ENCODE measurements around the gene AKAP13. TPM values are rescaled to one million over a fixed set of nuclear protein-coding genes. Genes with fewer than 3 reads are reported as not detected.
"Not testable (repeated sequence)": the region's sequence is repeated elsewhere in the genome, so short reads cannot be mapped to it uniquely, and the experiment has no call there.

AKAP13 gene
- total RNA-seq, 1 donor from 2014 or later, result 78.9 TPM

DNA sequence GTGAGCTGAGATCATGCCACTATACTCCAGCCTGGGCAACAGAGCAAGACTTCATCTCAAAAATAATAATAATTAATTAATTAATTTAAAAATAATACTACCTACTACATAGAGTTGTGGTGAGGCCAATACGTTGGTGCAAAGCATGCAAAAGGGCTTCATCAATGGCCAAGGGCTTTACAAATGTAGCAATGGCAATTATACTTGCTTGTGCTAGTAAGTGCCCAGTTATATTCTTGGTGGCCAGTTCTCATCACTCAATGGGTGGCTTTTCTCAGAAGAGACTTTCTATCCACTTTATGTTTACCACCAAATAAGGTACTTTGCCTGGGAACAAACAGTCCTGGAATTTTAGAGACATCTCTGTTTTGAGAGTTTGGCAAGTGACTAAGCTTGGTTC lies 36.2 kb upstream of the AKAP13 start:
- H3K27ac Mint-ChIP-seq; H3K27me3 Mint-ChIP-seq (ENCODE audit: insufficient read depth); DNase-seq (ENCODE audit: low spot score); intact Hi-C loops (cut with micrococcal nuclease); H3K9me3 Mint-ChIP-seq; H3K4me3 Mint-ChIP-seq; H3K36me3 Mint-ChIP-seq (ENCODE audit: low read depth); H3K4me1 Mint-ChIP-seq (ENCODE audit: low read depth): not testable (repeated sequence)

DNA sequence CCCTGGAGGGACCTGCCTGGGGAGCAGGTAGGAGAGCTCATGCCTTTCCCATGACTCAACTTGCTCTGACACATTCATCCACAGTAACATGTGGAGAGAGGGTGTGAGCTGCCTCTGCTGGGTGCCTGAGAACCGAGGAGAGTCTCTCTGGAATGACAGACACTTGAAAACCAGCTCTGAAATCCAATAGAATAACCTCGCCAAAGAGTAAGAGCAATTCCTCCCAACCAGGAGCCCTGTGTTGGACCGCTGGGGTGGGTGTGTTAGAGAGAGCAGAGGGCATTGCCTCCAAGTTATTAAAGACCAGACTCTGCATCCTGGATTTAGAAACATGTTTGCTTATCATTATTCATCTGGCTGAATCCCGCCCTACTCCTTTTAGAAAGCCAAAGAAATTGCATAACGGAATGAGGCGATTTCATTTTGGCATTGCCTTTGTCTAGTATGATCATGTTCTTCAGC lies 35.7 kb upstream of the AKAP13 start:
- H3K36me3 Mint-ChIP-seq (ENCODE audit: low read depth); H3K4me1 Mint-ChIP-seq (ENCODE audit: low read depth); DNase-seq (ENCODE audit: low spot score); intact Hi-C loops (cut with micrococcal nuclease); H3K27me3 Mint-ChIP-seq (ENCODE audit: insufficient read depth); H3K27ac Mint-ChIP-seq; H3K9me3 Mint-ChIP-seq; H3K4me3 Mint-ChIP-seq: not testable (repeated sequence)

GRCh38 chr15:85345196-85345918 lies 35.0 kb upstream of the AKAP13 start:
- H3K4me3 Mint-ChIP-seq; H3K36me3 Mint-ChIP-seq (ENCODE audit: low read depth); H3K27me3 Mint-ChIP-seq (ENCODE audit: insufficient read depth); intact Hi-C loops (cut with micrococcal nuclease); H3K9me3 Mint-ChIP-seq; H3K27ac Mint-ChIP-seq; H3K4me1 Mint-ChIP-seq (ENCODE audit: low read depth); DNase-seq (ENCODE audit: low spot score): not testable (repeated sequence)

DNA sequence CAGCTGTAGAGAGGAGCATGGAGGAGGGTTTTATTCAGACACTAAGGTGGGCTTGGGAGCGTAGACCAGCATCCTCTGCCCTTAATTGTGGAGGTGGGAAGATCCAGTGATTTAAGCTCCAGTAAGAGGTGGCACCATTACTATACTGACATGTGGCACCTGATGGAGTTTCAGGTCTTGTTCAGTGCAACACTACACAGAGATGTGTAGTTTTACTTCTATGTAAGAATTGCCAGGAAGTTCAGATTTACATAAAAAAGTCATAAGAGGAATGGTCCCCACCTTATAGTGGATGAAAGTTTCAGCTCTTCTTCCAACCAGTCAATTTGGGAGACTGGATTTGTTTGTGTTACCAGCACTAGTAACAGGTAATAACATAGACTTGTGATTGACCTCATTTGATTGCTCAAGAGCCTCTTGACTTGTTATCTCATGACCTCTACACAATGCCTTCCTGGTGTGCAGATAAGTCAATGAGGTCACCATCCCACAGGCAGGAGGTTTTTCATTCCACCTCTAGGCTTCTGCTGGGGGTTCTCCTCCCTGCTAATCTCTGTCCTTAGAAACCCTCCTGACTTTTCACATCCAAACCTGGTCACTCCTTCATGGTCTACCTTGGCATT lies 33.8 kb upstream of the AKAP13 start:
- H3K27ac Mint-ChIP-seq; intact Hi-C loops (cut with micrococcal nuclease); H3K4me3 Mint-ChIP-seq; H3K4me1 Mint-ChIP-seq (ENCODE audit: low read depth); H3K9me3 Mint-ChIP-seq; DNase-seq (ENCODE audit: low spot score); H3K36me3 Mint-ChIP-seq (ENCODE audit: low read depth); H3K27me3 Mint-ChIP-seq (ENCODE audit: insufficient read depth): not testable (repeated sequence)

GRCh38 chr15:85347264-85348047 lies 32.9 kb upstream of the AKAP13 start:
- H3K9me3 Mint-ChIP-seq; DNase-seq (ENCODE audit: low spot score); intact Hi-C loops (cut with micrococcal nuclease); H3K4me3 Mint-ChIP-seq; H3K27me3 Mint-ChIP-seq (ENCODE audit: insufficient read depth); H3K27ac Mint-ChIP-seq; H3K36me3 Mint-ChIP-seq (ENCODE audit: low read depth); H3K4me1 Mint-ChIP-seq (ENCODE audit: low read depth): not testable (repeated sequence)

DNA sequence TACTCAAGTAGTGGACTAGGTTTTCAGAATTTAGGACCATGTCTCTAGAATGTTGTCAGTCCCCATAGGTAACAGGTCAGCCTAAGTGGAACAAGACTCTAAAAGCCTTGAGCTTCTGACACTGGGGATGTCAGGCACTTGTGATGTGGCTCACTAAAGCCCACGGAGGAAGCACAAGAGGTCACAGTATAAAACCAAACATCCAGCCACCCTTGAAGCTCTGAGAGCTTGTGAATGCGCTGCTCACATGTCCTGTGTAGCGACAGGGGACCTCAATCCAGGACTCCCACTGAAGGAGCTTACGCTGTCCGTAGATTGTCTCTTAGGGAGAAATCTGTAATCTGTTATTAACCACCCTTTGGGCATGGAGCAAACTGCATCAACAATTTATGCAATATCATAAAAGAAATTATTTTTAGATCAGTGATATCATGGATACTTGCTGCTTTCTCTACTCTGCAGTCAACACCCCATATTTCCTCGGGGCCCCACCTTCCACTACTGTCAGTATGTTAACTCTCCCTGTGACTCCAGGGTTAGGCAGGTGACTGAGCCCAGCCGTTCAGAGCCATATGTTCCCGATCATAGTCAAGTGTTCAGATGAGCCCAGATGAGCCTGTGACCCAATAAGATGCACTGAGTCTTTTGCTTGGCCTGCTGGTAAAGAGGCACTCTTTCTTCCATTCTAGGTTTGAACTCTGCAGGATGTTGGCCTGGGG lies 32.2 kb upstream of the AKAP13 start:
- DNase-seq (ENCODE audit: low spot score); H3K9me3 Mint-ChIP-seq; H3K36me3 Mint-ChIP-seq (ENCODE audit: low read depth); intact Hi-C loops (cut with micrococcal nuclease); H3K4me3 Mint-ChIP-seq; H3K4me1 Mint-ChIP-seq (ENCODE audit: low read depth); H3K27me3 Mint-ChIP-seq (ENCODE audit: insufficient read depth); H3K27ac Mint-ChIP-seq: not testable (repeated sequence)

DNA sequence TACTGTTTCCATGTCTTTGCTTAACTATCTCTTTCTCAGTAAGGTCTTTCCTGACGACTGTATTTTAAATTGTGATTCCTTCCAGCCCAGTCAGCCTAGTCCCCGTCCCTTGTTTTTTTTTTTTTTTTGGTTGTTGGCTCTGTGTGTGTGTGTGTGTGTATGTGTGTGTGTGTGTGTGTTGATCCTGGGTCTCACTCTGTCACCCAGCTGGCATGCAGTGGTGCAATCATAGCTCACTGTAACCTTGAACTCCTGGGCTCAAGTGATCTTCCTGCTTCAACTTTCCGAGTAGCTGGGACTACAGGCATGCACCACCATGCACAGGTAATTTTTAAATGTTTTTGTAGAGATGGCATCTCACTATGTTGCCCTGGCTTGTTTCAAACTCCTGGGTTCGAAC lies 31.3 kb upstream of the AKAP13 start:
- H3K36me3 Mint-ChIP-seq (ENCODE audit: low read depth); H3K4me3 Mint-ChIP-seq; DNase-seq (ENCODE audit: low spot score); H3K9me3 Mint-ChIP-seq; H3K27me3 Mint-ChIP-seq (ENCODE audit: insufficient read depth); H3K27ac Mint-ChIP-seq; H3K4me1 Mint-ChIP-seq (ENCODE audit: low read depth); intact Hi-C loops (cut with micrococcal nuclease): not testable (repeated sequence)

DNA sequence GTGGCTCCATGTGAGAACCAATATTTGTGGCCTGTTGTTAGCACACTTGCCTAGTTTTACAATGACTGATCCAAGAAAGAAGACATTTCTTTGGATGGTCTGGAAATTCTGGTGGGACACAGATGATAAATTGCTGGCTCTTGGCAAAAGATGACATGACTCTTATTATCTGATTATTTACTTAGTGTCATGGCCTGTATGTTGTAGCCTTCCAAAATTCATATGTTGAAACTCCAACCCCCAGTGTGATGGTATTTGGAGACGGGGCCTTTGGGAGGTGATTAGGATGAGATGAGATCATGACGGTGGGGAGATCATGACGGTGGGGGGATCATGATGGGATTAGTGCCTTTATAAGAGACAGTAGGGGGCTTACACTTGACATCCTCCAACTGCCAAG lies 30.0 kb upstream of the AKAP13 start:
- Mint-ChIP-seq H3K9me3 (peaks cover 5% of the 10 kb centered on the region), H3K4me1 (ENCODE audit: low read depth) (peaks cover 7% of the 10 kb centered on the region), H3K36me3 (ENCODE audit: low read depth) (no peaks in the 10 kb centered on the region), H3K27ac (no peak overlapping the region), H3K27me3 (ENCODE audit: insufficient read depth) (no peaks in the 10 kb centered on the region), H3K4me3 (no peak overlapping the region)
- no peak for DNase-seq (ENCODE audit: low spot score)
- intact Hi-C loops (cut with micrococcal nuclease), result no loop called here

DNA sequence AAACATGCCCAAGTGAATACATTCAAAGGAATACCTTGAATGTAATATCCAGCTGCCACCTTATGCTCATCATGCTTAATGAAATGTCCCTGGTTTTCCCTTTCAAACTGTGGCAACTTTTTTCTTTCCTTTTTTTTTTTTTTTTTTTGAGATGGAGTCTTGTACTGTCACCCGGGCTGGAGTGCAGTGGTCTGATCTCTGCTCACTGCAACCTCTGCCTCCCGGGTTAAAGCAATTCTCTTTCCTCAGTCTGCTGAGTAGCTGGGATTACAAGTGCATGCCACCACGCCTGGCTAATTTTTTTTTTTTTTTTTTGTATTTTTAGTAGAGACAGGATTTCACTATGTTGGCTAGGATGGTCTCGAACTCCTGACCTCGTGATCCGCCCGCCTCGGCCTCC lies 28.9 kb upstream of the AKAP13 start:
- H3K27ac Mint-ChIP-seq; H3K36me3 Mint-ChIP-seq (ENCODE audit: low read depth); H3K4me3 Mint-ChIP-seq; intact Hi-C loops (cut with micrococcal nuclease); H3K27me3 Mint-ChIP-seq (ENCODE audit: insufficient read depth); H3K4me1 Mint-ChIP-seq (ENCODE audit: low read depth); DNase-seq (ENCODE audit: low spot score); H3K9me3 Mint-ChIP-seq: not testable (repeated sequence)

- Mint-ChIP-seq H3K9me3 (peaks cover 5% of the 10 kb centered on the region), H3K4me1 (ENCODE audit: low read depth) (no peaks in the 10 kb centered on the region), H3K4me3 (no peak overlapping the region), H3K36me3 (ENCODE audit: low read depth) (no peaks in the 10 kb centered on the region), H3K27ac (no peak overlapping the region), H3K27me3 (ENCODE audit: insufficient read depth) (no peaks in the 10 kb centered on the region)
- intact Hi-C loops (cut with micrococcal nuclease), result no loop called here
- DNase-seq (ENCODE audit: low spot score), result no peak
These were observed 28.4 kb upstream of the AKAP13 start for GRCh38 chr15:85351965-85352364.

DNA sequence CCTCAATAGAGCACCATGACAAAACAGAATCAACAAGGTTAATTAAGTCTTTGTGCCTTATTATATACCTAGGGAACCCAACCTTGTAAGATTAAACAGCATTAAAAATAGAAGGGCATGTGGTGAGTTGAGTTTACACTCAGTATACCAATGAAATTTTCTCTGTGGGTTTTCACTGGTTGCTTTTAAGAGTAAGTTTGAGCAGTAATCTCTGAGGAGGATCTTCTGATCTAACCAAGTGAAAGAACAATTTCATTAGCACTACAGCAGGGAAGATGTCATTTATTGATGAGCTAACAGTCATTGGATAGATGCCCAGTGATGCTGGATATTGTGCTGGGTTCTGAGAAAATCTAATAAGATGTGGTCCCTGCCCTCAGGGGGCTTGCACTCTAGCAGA lies 26.9 kb upstream of the AKAP13 start:
- no peaks in the 10 kb centered on the region for H3K27me3 Mint-ChIP-seq (ENCODE audit: insufficient read depth)
- peaks cover 9% of the 10 kb centered on the region for H3K4me1 Mint-ChIP-seq (ENCODE audit: low read depth)
- intact Hi-C loops (cut with micrococcal nuclease), result no loop called here
- DNase-seq (ENCODE audit: low spot score), result no peak
- peaks cover 5% of the 10 kb centered on the region for H3K9me3 Mint-ChIP-seq
- H3K4me3 Mint-ChIP-seq, result no peak overlapping the region
- no peak overlapping the region for H3K27ac Mint-ChIP-seq
- H3K36me3 Mint-ChIP-seq (ENCODE audit: low read depth), result no peaks in the 10 kb centered on the region

GRCh38 chr15:85354461-85354860 lies 25.9 kb upstream of the AKAP13 start:
- H3K27ac Mint-ChIP-seq, result no peak overlapping the region
- H3K27me3 Mint-ChIP-seq (ENCODE audit: insufficient read depth), result no peaks in the 10 kb centered on the region
- peaks cover 5% of the 10 kb centered on the region for H3K9me3 Mint-ChIP-seq
- intact Hi-C loops (cut with micrococcal nuclease), result no loop called here
- peaks cover 9% of the 10 kb centered on the region for H3K4me1 Mint-ChIP-seq (ENCODE audit: low read depth)
- H3K4me3 Mint-ChIP-seq, result no peak overlapping the region
- no peaks in the 10 kb centered on the region for H3K36me3 Mint-ChIP-seq (ENCODE audit: low read depth)
- no peak for DNase-seq (ENCODE audit: low spot score)

GRCh38 chr15:85354948-85355347 lies 25.5 kb upstream of the AKAP13 start:
- intact Hi-C loops (cut with micrococcal nuclease), result no loop called here
- Mint-ChIP-seq H3K27ac (no peak overlapping the region), H3K36me3 (ENCODE audit: low read depth) (no peaks in the 10 kb centered on the region)

More at GRCh38 chr15:85354948-85355347, 25.5 kb upstream of the AKAP13 start:
- no peaks in the 10 kb centered on the region for H3K27me3 Mint-ChIP-seq (ENCODE audit: insufficient read depth)
- no peak overlapping the region for H3K4me3 Mint-ChIP-seq
- DNase-seq (ENCODE audit: low spot score), result no peak
- peaks cover 5% of the 10 kb centered on the region for H3K9me3 Mint-ChIP-seq
- H3K4me1 Mint-ChIP-seq (ENCODE audit: low read depth), result peaks cover 9% of the 10 kb centered on the region

All from activated T-helper 1 cell treated with anti-CD3 and anti-CD28 coated beads, Interleukin-12 subunit alpha, Interleukin-12 subunit beta, Interleukin-2, Interleukin-4 antibody, amounts not matched to agents 30 ng/mL and 10 ng/mL and 1 ng/mL, durations not matched to agents 14 hours and 24 hours and 36 hours (primary cell).